H1 (cell line): ENCODE results near the gene NUP205. TPM values are rescaled to one million over a fixed set of nuclear protein-coding genes. Genes with fewer than 3 reads are reported as not detected.

Experiments used
- CTCF ChIA-PET: fragments of 300-600 bp; sonication (Branson Sonifier 250); formaldehyde crosslinking; loops from one replicate; lab custom pipeline; 2021; ENCODE audit not compliant: partially characterized antibody; lab: Charles Lee
- POLR2A ChIA-PET: fragments of 300-600 bp; sonication (Branson Sonifier 250); formaldehyde crosslinking; loops from one replicate; lab custom pipeline; 2021; ENCODE audit warnings: inconsistent platforms; ENCODE audit not compliant: partially characterized antibody; lab: Charles Lee
- DNase-seq, 2 experiments: peaks; one replicate each; pipeline versions ENCODE4 v3.0.0 to v3.0.0-alpha.2; 2010 to 2022; ENCODE audit warnings: low spot score in 2 of 2, low read depth in 1 of 2, mixed read lengths in 1 of 2
- FAIRE-seq: peaks from 2 replicates; lab custom pipeline; 2011; peaks lifted over from hg19 to GRCh38; lab: Jason Lieb, UNC
- H2AFZ ChIP-seq: 2 replicates; pipeline ENCODE4 v1.8.1; 2012; ENCODE audit warnings: low read length, inconsistent platforms
- H2AK5ac ChIP-seq: 2 replicates; pipeline ENCODE4 v1.6.1; 2013; ENCODE audit warnings: low read depth, low read length
- H2BK120ac ChIP-seq: replicated peaks from 2 replicates; pipeline ENCODE3; 2013; ENCODE audit warnings: low read depth, low read length, inconsistent platforms
- H2BK12ac ChIP-seq: 2 replicates; pipeline ENCODE4 v1.6.1; 2013; ENCODE audit warnings: low read depth, low read length
- H2BK15ac ChIP-seq: 2 replicates; pipeline ENCODE4 v1.6.1; 2013; ENCODE audit warnings: low read length
- H2BK20ac ChIP-seq: 2 replicates; pipeline ENCODE4 v1.6.1; 2013; ENCODE audit warnings: low read length
- H2BK5ac ChIP-seq: 2 replicates; pipeline ENCODE4 v1.6.1; 2013; ENCODE audit warnings: low read depth, low read length
- H3K14ac ChIP-seq: 2 replicates; pipeline ENCODE4 v1.6.1; 2013; ENCODE audit warnings: inconsistent platforms; ENCODE audit not compliant: insufficient read length
- H3K18ac ChIP-seq: 2 replicates; pipeline ENCODE4 v1.6.1; 2013; ENCODE audit warnings: low read length; ENCODE audit errors: extremely low read depth
- H3K23ac ChIP-seq: 2 replicates; pipeline ENCODE4 v1.6.1; 2013; ENCODE audit warnings: inconsistent platforms; ENCODE audit not compliant: insufficient read length
- H3K23me2 ChIP-seq: 2 replicates; pipeline ENCODE4 v1.6.1; 2013; ENCODE audit warnings: low read depth, low read length
- H3K27ac ChIP-seq: 2 replicates; pipeline ENCODE4 v1.6.1; 2011; ENCODE audit warnings: low read depth, low read length, inconsistent platforms
- H3K27me3 ChIP-seq, 4 experiments: replicated peaks in 1 of 4; 1 replicate in 1 of 4; 2 replicates in 3 of 4; pipeline versions ENCODE4 v1.6.1 to v1.8.1; 2011 to 2013; ENCODE audit warnings: low read length in 3 of 4, mild to moderate bottlenecking in 3 of 4, inconsistent platforms in 2 of 4, mixed read lengths in 2 of 4, moderate library complexity in 1 of 4; ENCODE audit not compliant: control insufficient read depth in 3 of 4, insufficient read depth in 3 of 4; ENCODE audit errors: extremely low read depth in 1 of 4
- H3K36me3 ChIP-seq, 4 experiments: 2 replicates each; pipeline versions ENCODE4 v1.6.1 to v1.8.1; 2011 to 2013; ENCODE audit warnings: mild to moderate bottlenecking in 4 of 4, low read length in 3 of 4, moderate library complexity in 2 of 4, control low read depth in 1 of 4, inconsistent platforms in 1 of 4; ENCODE audit not compliant: insufficient read depth in 4 of 4, control insufficient read depth in 2 of 4
- H3K4ac ChIP-seq: replicated peaks from 2 replicates; pipeline ENCODE3; 2013; ENCODE audit warnings: low read length, low read depth, mixed read lengths, inconsistent platforms; ENCODE audit not compliant: insufficient read length
- H3K4me1 ChIP-seq, 4 experiments: replicated peaks in 1 of 4; 1 replicate in 1 of 4; 2 replicates in 3 of 4; pipeline versions ENCODE4 v1.6.1 to v1.8.1; 2011 to 2013; ENCODE audit warnings: low read length in 3 of 4, inconsistent platforms in 2 of 4, mixed read lengths in 1 of 4; ENCODE audit not compliant: insufficient read depth in 4 of 4, control insufficient read depth in 3 of 4
- H3K4me2 ChIP-seq, 2 experiments: 2 replicates each; pipeline versions ENCODE4 v1.6.1 to v1.8.1; 2011 to 2013; ENCODE audit warnings: low read depth in 2 of 2, low read length in 2 of 2, control low read depth in 1 of 2, inconsistent platforms in 1 of 2, mild to moderate bottlenecking in 1 of 2; ENCODE audit not compliant: insufficient read depth in 1 of 2
- H3K4me3 ChIP-seq, 4 experiments: fragments of 200-600, 300-600 bp in 1 of 4; sonication (generic), shearing (Covaris generic), sonication (Bioruptor Twin) in 1 of 4; 2 replicates each; pipeline versions ENCODE4 v1.5.1 to v1.8.1; 2011 to 2016; ENCODE audit warnings: low read length in 4 of 4, low read depth in 3 of 4, control low read depth in 2 of 4, inconsistent platforms in 2 of 4, mild to moderate bottlenecking in 2 of 4, mixed read lengths in 1 of 4, moderate library complexity in 1 of 4; ENCODE audit not compliant: insufficient read depth in 2 of 4; ENCODE audit errors: extremely low read depth in 1 of 4
- H3K56ac ChIP-seq: replicated peaks from 2 replicates; pipeline ENCODE3; 2013; ENCODE audit warnings: low read depth, mild to moderate bottlenecking, mixed read lengths, low read length, inconsistent platforms; ENCODE audit not compliant: insufficient read length
- H3K79me1 ChIP-seq: 2 replicates; pipeline ENCODE4 v1.6.1; 2013; ENCODE audit warnings: low read depth, low read length, control low read depth
- H3K79me2 ChIP-seq, 2 experiments: 2 replicates each; pipeline versions ENCODE4 v1.6.1 to v1.8.1; 2012 to 2013; ENCODE audit warnings: low read length in 2 of 2, mild to moderate bottlenecking in 2 of 2, inconsistent platforms in 1 of 2; ENCODE audit not compliant: insufficient read depth in 2 of 2, control insufficient read depth in 1 of 2
- H3K9ac ChIP-seq, 4 experiments: replicated peaks in 1 of 4; 1 replicate in 1 of 4; 2 replicates in 3 of 4; pipeline versions ENCODE4 v1.6.1 to v1.8.1; 2011 to 2013; ENCODE audit warnings: low read depth in 3 of 4, low read length in 3 of 4, control low read depth in 2 of 4, mild to moderate bottlenecking in 2 of 4, moderate library complexity in 2 of 4, inconsistent platforms in 1 of 4; ENCODE audit errors: extremely low read depth in 1 of 4
- H3K9me3 ChIP-seq, 2 experiments: 2 replicates each; pipeline versions ENCODE4 v1.6.1 to v1.8.1; 2012 to 2013; ENCODE audit warnings: mild to moderate bottlenecking in 2 of 2, moderate library complexity in 2 of 2, control low read depth in 1 of 2, inconsistent platforms in 1 of 2, low read depth in 1 of 2, low read length in 1 of 2, mixed read lengths in 1 of 2; ENCODE audit not compliant: insufficient read depth in 2 of 2
- H4K20me1 ChIP-seq, 2 experiments: replicated peaks in 1 of 2; 2 replicates each; pipeline versions ENCODE3 to v1.8.1; 2011 to 2013; ENCODE audit warnings: inconsistent platforms in 2 of 2, low read length in 2 of 2, mild to moderate bottlenecking in 1 of 2; ENCODE audit not compliant: insufficient read depth in 2 of 2, control insufficient read depth in 1 of 2
- H4K5ac ChIP-seq: 2 replicates; pipeline ENCODE4 v1.6.1; 2013; ENCODE audit warnings: low read length, low read depth, mixed read lengths, inconsistent platforms; ENCODE audit not compliant: insufficient read length
- H4K8ac ChIP-seq: 2 replicates; pipeline ENCODE4 v1.8.0; 2013; ENCODE audit warnings: mild to moderate bottlenecking, moderate library complexity, low read length, inconsistent platforms; ENCODE audit not compliant: insufficient read depth; ENCODE audit errors: extremely low read depth
- H4K91ac ChIP-seq: replicated peaks from 2 replicates; pipeline ENCODE3; 2013; ENCODE audit warnings: low read length, mixed read lengths, inconsistent platforms; ENCODE audit not compliant: insufficient read length
- JUN ChIP-seq: IDR thresholded peaks from 2 replicates; pipeline ENCODE4 v1.6.1; 2011; ENCODE audit warnings: low read depth, mild to moderate bottlenecking, improper control_type of control experiment, low read length
- TBP ChIP-seq: IDR thresholded peaks from 2 replicates; pipeline ENCODE4 v1.6.1; 2011; ENCODE audit warnings: low read depth, low read length, improper control_type of control experiment
- WGBS, 2 experiments: shearing (Covaris generic) in 1 of 2; methylation state at CpG; one replicate each; pipeline versions ENCODE4 v1.1.6 to v1.1.7; 2013 to 2015; ENCODE audit warnings: low lambda C conversion rate in 2 of 2, mixed read lengths in 2 of 2, inconsistent platforms in 1 of 2, low coverage in 1 of 2, missing lambda C conversion rate in 1 of 2; ENCODE audit not compliant: insufficient replicate concordance in 2 of 2, insufficient coverage in 1 of 2, insufficient read length in 1 of 2; ENCODE audit errors: extremely low coverage in 1 of 2, missing lambda C conversion rate in 1 of 2; 5-methylcytosine and 5-hydroxymethylcytosine counted together
- polyA plus RNA-seq, 7 experiments: library from polyadenylated mRNA; depleted of rRNA in 3 of 7; stranded (reverse) in 5 of 7; unstranded in 2 of 7; fragments of >200 nt in 5 of 7; fragments of 200-250 nt in 2 of 7; gene quantifications; 1 replicate in 5 of 7; 2 replicates in 1 of 7; 4 replicates in 1 of 7; pipeline versions ENCODE4 v1.2.1 to v1.2.3, GENCODE V29; 2011 to 2013; ENCODE audit warnings: missing spikeins in 2 of 7, mixed read lengths in 2 of 7
- total RNA-seq: library from RNA; stranded (reverse); fragmentation: NEBNext Ultra II Directional; extraction: Animal tissue kit (Norgen Biotek cat#: 25700); gene quantifications from 2 replicates; pipeline ENCODE4 v1.2.1, GENCODE V29; 2021

The NUP205 gene
- total and polyA plus RNA-seq, 2 of the 8 experiments (the other 6 are each of a cell fraction or from before 2014, with no cell fraction given), result 148 to 216 TPM

GRCh38 chr7:135519871-135520270, 37.8 kb upstream of the NUP205 start:
- Histone ChIP-seq H2AK5ac (no peak overlapping the region), H2BK12ac (no peak overlapping the region), H3K4ac (no peak overlapping the region), H2AFZ (no peak overlapping the region), H4K8ac (no peak overlapping the region), H2BK120ac (no peak overlapping the region), H4K91ac (no peak overlapping the region), H4K5ac (no peak overlapping the region), H3K27ac (no peak overlapping the region), H2BK20ac (no peak overlapping the region), H3K9ac (no peak overlapping the region), H3K23ac (no peak overlapping the region), H3K9me3 (no peaks in the 10 kb centered on the region), H4K20me1 (no peaks in the 10 kb centered on the region), H2BK5ac (no peak overlapping the region), H3K79me2 (no peaks in the 10 kb centered on the region), H2BK15ac (no peak overlapping the region), H3K4me1 (no peaks in the 10 kb centered on the region), H3K4me3 (no peak overlapping the region), H3K18ac (no peak overlapping the region), H3K14ac (no peak overlapping the region), H3K79me1 (no peaks in the 10 kb centered on the region), H3K4me2 (no peak overlapping the region), H3K27me3 (no peaks in the 10 kb centered on the region), H3K56ac (no peak overlapping the region), H3K23me2 (no peaks in the 10 kb centered on the region), H3K36me3 (no peaks in the 10 kb centered on the region)
- 96% methylated on average over 4 of the region's 4 CpGs; no CpG with 5 or more reads in 1 of the 2 experiments for WGBS, 2 experiments
- TF ChIP-seq JUN (no peak), TBP (no peak)
- POLR2A ChIA-PET, result interaction anchor here (1.0 kb wide), 1 partner anchor 8 kb away, joined by 3 read pairs; no protein-coding TSS in a partner anchor
- CTCF ChIA-PET, result interaction anchor here (0.6 to 1.5 kb wide), 8 partner anchors 9 to 241 kb away, joined by 3 to 6 read pairs (median 3); no protein-coding TSS in a partner anchor
- FAIRE-seq (no peak), DNase-seq (no peak)
